ENCODE results near the gene WBP2NL.
"Not testable (repeated sequence)": the region's sequence is repeated elsewhere in the genome, so short reads cannot be mapped to it uniquely, and the experiment has no call there.

Gene WBP2NL

GRCh38 chr22:42035256-42035655 lies 36.7 kb downstream of the WBP2NL start:
- DNase-seq, result no peak

- DNase-seq, result no peak
Measured at GRCh38 chr22:42039271-42039670, 40.7 kb downstream of the WBP2NL start.

- no peak for DNase-seq
Measured at GRCh38 chr22:42041784-42042183, 43.2 kb downstream of the WBP2NL start.

- no peak for DNase-seq
Measured at GRCh38 chr22:42050641-42051180, 52.1 kb downstream of the WBP2NL start.

- DNase-seq, result no peak
Measured at GRCh38 chr22:42052765-42053164, 54.2 kb downstream of the WBP2NL start.

- DNase-seq, result no peak
Measured at GRCh38 chr22:42056757-42057511, 58.3 kb downstream of the WBP2NL start.

- DNase-seq, result no peak
Measured at GRCh38 chr22:42060489-42060888, 61.9 kb downstream of the WBP2NL start.

- DNase-seq, result no peak
Measured at GRCh38 chr22:42061041-42061440, 62.5 kb downstream of the WBP2NL start.

- no peak for DNase-seq
Measured at GRCh38 chr22:42062506-42063170, 64.0 kb downstream of the WBP2NL start.

- no peak for DNase-seq
Measured at GRCh38 chr22:42064629-42065028, 66.0 kb downstream of the WBP2NL start.

- DNase-seq, result no peak
Measured at GRCh38 chr22:42065438-42066125, 67.0 kb downstream of the WBP2NL start.

- DNase-seq, result no peak
Measured at GRCh38 chr22:42066126-42066761, 67.7 kb downstream of the WBP2NL start.

GRCh38 chr22:42066937-42067336 lies 68.3 kb downstream of the WBP2NL start:
- no peak for DNase-seq

- DNase-seq, result no peak
Measured at GRCh38 chr22:42067671-42068251, 69.2 kb downstream of the WBP2NL start.

- DNase-seq, result no peak
Measured at GRCh38 chr22:42068291-42068690, 69.7 kb downstream of the WBP2NL start.

GRCh38 chr22:42069801-42070516 lies 71.4 kb downstream of the WBP2NL start:
- DNase-seq, result no peak

GRCh38 chr22:42070517-42071422 lies 72.2 kb downstream of the WBP2NL start, which contains the start of gene NAGA:
Gene NAGA, minus strand, starts transcription at chr22:42070812. Its CDS starts 515 bp downstream, at chr22:42070297.
- DNase-seq, result peak; percentile 87 to 93

GRCh38 chr22:42071508-42071907 lies 72.9 kb downstream of the WBP2NL start:
- not testable (repeated sequence) for DNase-seq

GRCh38 chr22:42072606-42073330 lies 74.2 kb downstream of the WBP2NL start:
- no peak for DNase-seq

GRCh38 chr22:42073621-42074041 lies 75.0 kb downstream of the WBP2NL start:
- no peak for DNase-seq

All from hippocampal formation (tissue), 2 donors.